ENCODE data around the gene DSG4.

Gene DSG4

DNA sequence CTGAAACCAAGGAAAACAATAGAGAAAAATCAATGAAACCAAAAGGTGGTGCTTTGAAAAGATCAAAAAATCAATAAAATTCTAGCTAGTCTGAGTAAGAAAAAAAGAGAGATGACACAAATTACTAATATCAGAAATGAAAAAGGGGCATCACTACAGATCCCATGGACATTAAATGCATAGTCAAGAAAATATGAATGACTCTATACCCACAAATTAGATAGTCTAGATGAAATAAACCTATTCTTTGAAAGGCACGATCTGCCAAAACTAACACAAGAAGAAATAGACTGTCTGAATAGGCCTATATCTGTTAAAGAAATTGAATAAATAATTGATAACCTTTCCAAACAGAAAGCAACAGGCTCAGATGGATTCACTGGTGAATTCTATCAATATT, 55.7 kb downstream of the DSG4 start:
- H3K36me3 ChIP-seq (ENCODE audit: insufficient read depth, low read length), result no peaks in the 10 kb centered on the region
- no peak overlapping the region for H3K27ac ChIP-seq (ENCODE audit: low read length)
- no peak for ATAC-seq (ENCODE audit: insufficient read depth, low read depth)
- no peaks in the 10 kb centered on the region for H3K9me3 ChIP-seq (ENCODE audit: insufficient read depth, low read length, severe bottlenecking)
- H3K79me2 ChIP-seq (ENCODE audit: insufficient read depth, low read length), result no peaks in the 10 kb centered on the region
- no peak overlapping the region for H3K9ac ChIP-seq (ENCODE audit: low read depth, low read length)
- no peak for DNase-seq
- TF ChIP-seq EZH2 (IDR thresholded peaks at IDR 0.05; ENCODE audit: borderline replicate concordance, low read depth, low read length, severe bottlenecking), result no peak
- TF ChIP-seq, protein P1, sequence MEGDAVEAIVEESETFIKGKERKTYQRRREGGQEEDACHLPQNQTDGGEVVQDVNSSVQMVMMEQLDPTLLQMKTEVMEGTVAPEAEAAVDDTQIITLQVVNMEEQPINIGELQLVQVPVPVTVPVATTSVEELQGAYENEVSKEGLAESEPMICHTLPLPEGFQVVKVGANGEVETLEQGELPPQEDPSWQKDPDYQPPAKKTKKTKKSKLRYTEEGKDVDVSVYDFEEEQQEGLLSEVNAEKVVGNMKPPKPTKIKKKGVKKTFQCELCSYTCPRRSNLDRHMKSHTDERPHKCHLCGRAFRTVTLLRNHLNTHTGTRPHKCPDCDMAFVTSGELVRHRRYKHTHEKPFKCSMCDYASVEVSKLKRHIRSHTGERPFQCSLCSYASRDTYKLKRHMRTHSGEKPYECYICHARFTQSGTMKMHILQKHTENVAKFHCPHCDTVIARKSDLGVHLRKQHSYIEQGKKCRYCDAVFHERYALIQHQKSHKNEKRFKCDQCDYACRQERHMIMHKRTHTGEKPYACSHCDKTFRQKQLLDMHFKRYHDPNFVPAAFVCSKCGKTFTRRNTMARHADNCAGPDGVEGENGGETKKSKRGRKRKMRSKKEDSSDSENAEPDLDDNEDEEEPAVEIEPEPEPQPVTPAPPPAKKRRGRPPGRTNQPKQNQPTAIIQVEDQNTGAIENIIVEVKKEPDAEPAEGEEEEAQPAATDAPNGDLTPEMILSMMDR (IDR thresholded peaks at IDR 0.05; ENCODE audit: borderline replicate concordance, extremely low read depth, low read length, poor library complexity, severe bottlenecking), result no peak
- no peak overlapping the region for H3K4me3 ChIP-seq (ENCODE audit: low read depth in 1 of 2, low read length in 2 of 2)
- H2AFZ ChIP-seq (ENCODE audit: low read depth, low read length), result no peak overlapping the region
- H3K4me2 ChIP-seq (ENCODE audit: insufficient read depth, low read length), result no peak overlapping the region
- no peaks in the 10 kb centered on the region for H4K20me1 ChIP-seq (ENCODE audit: insufficient read depth, low read length)
- H3K27me3 ChIP-seq (ENCODE audit: insufficient read depth, low read length, poor library complexity), result no peaks in the 10 kb centered on the region
- no peaks in the 10 kb centered on the region for H3K4me1 ChIP-seq (ENCODE audit: insufficient read depth, low read length)

DNA sequence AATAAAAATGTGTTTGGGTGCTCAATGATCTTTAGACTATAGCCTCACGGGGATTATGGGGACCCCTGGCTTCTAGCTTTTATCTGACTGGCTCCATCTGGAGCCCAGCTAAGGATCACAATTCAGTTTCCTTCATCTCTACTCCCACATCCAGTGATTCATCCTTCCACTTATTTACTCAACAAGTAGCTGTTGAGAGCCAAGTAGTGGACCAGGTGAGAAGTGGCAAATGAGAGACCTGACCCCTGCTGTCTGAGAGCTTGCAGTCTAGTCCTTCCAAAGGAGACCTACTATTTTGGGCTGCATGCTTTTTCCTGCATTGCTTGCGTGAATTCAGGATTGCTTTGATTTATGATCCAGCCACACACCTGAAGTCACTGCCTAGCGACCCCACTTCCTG, 60.2 kb downstream of the DSG4 start:
- Histone ChIP-seq H3K36me3 (ENCODE audit: insufficient read depth, low read length) (no peaks in the 10 kb centered on the region), H4K20me1 (ENCODE audit: insufficient read depth, low read length) (no peaks in the 10 kb centered on the region), H3K4me3 (ENCODE audit: low read depth in 1 of 2, low read length in 2 of 2) (no peak overlapping the region), H3K79me2 (ENCODE audit: insufficient read depth, low read length) (no peaks in the 10 kb centered on the region), H3K9ac (ENCODE audit: low read depth, low read length) (no peak overlapping the region), H3K27me3 (ENCODE audit: insufficient read depth, low read length, poor library complexity) (no peaks in the 10 kb centered on the region), H3K27ac (ENCODE audit: low read length) (no peak overlapping the region), H3K9me3 (ENCODE audit: insufficient read depth, low read length, severe bottlenecking) (no peaks in the 10 kb centered on the region), H3K4me2 (ENCODE audit: insufficient read depth, low read length) (no peak overlapping the region), H3K4me1 (ENCODE audit: insufficient read depth, low read length) (no peaks in the 10 kb centered on the region), H2AFZ (ENCODE audit: low read depth, low read length) (no peak overlapping the region)
- no peak for ATAC-seq (ENCODE audit: insufficient read depth, low read depth)
- TF ChIP-seq, protein P1 (IDR thresholded peaks at IDR 0.05; ENCODE audit: borderline replicate concordance, extremely low read depth, low read length, poor library complexity, severe bottlenecking), result no peak
- TF ChIP-seq EZH2 (IDR thresholded peaks at IDR 0.05; ENCODE audit: borderline replicate concordance, low read depth, low read length, severe bottlenecking), result no peak
- no peak for DNase-seq

DNA sequence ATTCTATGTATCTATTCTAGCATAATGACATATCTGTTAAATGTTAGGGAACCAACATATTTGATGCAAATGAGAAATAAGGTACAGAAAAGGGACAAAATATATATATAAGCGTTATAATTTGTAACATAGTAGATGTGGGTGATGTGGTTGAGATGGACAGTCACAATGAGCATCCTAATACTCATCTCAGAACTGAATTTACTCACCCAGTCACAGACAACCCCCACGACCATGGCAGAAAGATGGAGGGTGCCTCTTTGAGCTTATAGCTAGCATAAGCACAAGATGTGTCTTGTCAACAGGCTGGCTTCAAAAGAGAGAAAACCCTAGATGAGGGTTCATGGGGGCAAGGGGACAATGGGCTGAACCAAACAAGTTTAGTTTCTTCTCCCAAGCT, 61.8 kb downstream of the DSG4 start:
- Histone ChIP-seq H3K9me3 (ENCODE audit: insufficient read depth, low read length, severe bottlenecking) (no peaks in the 10 kb centered on the region), H3K36me3 (ENCODE audit: insufficient read depth, low read length) (no peaks in the 10 kb centered on the region), H2AFZ (ENCODE audit: low read depth, low read length) (no peak overlapping the region), H4K20me1 (ENCODE audit: insufficient read depth, low read length) (no peaks in the 10 kb centered on the region), H3K27me3 (ENCODE audit: insufficient read depth, low read length, poor library complexity) (no peaks in the 10 kb centered on the region), H3K27ac (ENCODE audit: low read length) (no peak overlapping the region), H3K9ac (ENCODE audit: low read depth, low read length) (no peak overlapping the region), H3K4me2 (ENCODE audit: insufficient read depth, low read length) (no peak overlapping the region), H3K4me1 (ENCODE audit: insufficient read depth, low read length) (no peaks in the 10 kb centered on the region), H3K79me2 (ENCODE audit: insufficient read depth, low read length) (no peaks in the 10 kb centered on the region), H3K4me3 (ENCODE audit: low read depth in 1 of 2, low read length in 2 of 2) (no peak overlapping the region)
- DNase-seq (no peak), ATAC-seq (ENCODE audit: insufficient read depth, low read depth) (no peak)
- TF ChIP-seq, protein P1 (IDR thresholded peaks at IDR 0.05; ENCODE audit: borderline replicate concordance, extremely low read depth, low read length, poor library complexity, severe bottlenecking), result no peak
- no peak for TF ChIP-seq EZH2 (IDR thresholded peaks at IDR 0.05; ENCODE audit: borderline replicate concordance, low read depth, low read length, severe bottlenecking)

DNA sequence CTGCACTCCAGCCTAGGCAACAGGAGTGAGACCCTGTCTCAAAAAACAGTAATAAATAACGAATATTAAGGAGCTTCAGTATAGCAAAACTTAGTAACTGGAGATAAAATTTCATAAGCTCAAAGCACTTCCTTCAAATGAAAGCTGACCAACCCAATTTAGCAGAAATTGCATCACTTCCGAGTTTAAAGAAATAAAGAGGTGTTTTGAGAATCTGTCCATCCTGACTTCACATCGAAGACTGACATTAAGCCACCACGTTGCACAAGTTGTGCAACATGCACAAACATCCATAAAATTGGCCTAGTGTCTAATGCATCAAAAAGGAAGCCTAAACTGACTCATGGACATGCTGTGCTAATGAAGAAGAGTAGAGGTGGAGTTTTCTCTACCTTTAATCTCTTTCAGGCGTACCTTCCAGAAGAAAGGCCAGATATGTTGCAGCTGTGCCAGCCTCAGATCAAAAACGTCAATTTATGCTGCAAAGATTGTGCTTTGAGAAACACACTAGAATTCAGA, 63.3 kb downstream of the DSG4 start:
- Histone ChIP-seq H3K36me3 (ENCODE audit: insufficient read depth, low read length) (no peaks in the 10 kb centered on the region), H3K4me3 (ENCODE audit: low read depth in 1 of 2, low read length in 2 of 2) (no peak overlapping the region), H3K27ac (ENCODE audit: low read length) (no peak overlapping the region), H3K79me2 (ENCODE audit: insufficient read depth, low read length) (no peaks in the 10 kb centered on the region), H3K4me2 (ENCODE audit: insufficient read depth, low read length) (no peak overlapping the region), H3K4me1 (ENCODE audit: insufficient read depth, low read length) (no peaks in the 10 kb centered on the region), H2AFZ (ENCODE audit: low read depth, low read length) (no peak overlapping the region), H3K27me3 (ENCODE audit: insufficient read depth, low read length, poor library complexity) (no peaks in the 10 kb centered on the region), H3K9ac (ENCODE audit: low read depth, low read length) (no peak overlapping the region), H4K20me1 (ENCODE audit: insufficient read depth, low read length) (no peaks in the 10 kb centered on the region), H3K9me3 (ENCODE audit: insufficient read depth, low read length, severe bottlenecking) (no peaks in the 10 kb centered on the region)
- no peak for TF ChIP-seq EZH2 (IDR thresholded peaks at IDR 0.05; ENCODE audit: borderline replicate concordance, low read depth, low read length, severe bottlenecking)
- TF ChIP-seq, protein P1 (IDR thresholded peaks at IDR 0.05; ENCODE audit: borderline replicate concordance, extremely low read depth, low read length, poor library complexity, severe bottlenecking), result no peak
- ATAC-seq (ENCODE audit: insufficient read depth, low read depth) (no peak), DNase-seq (no peak)
